HG02678 (cell line): ENCODE data around the gene ADAMTS12.
A peak's percentile ranks its signal among the peaks of the same experiment; 100 is the strongest.

Source experiments
- ATAC-seq: cut with Tn5 transposase; IDR thresholded peaks from one replicate; pipeline ENCODE4 v1.9.1; 2021; ENCODE audit warnings: mild to moderate bottlenecking, moderate library complexity; ENCODE audit not compliant: unreplicated experiment

ADAMTS12 gene

GRCh38 chr5:33611877-33612276 lies 279.9 kb downstream of the ADAMTS12 start:
- no peak for ATAC-seq

- no peak for ATAC-seq
Observed at GRCh38 chr5:33608344-33609041, 283.3 kb downstream of the ADAMTS12 start.

- no peak for ATAC-seq
Observed at GRCh38 chr5:33604503-33604902, 287.3 kb downstream of the ADAMTS12 start.

GRCh38 chr5:33601881-33602280 lies 289.9 kb downstream of the ADAMTS12 start:
- ATAC-seq, result no peak

GRCh38 chr5:33595303-33595702 lies 296.5 kb downstream of the ADAMTS12 start:
- no peak for ATAC-seq

GRCh38 chr5:33594006-33594405 lies 297.8 kb downstream of the ADAMTS12 start:
- ATAC-seq, result no peak

GRCh38 chr5:33592245-33592644 lies 299.5 kb downstream of the ADAMTS12 start:
- no peak for ATAC-seq

- ATAC-seq, result peak; percentile 72
Observed at GRCh38 chr5:33588654-33589372, 303.0 kb downstream of the ADAMTS12 start.

- ATAC-seq, result no peak
Observed at GRCh38 chr5:33583332-33583731, 308.5 kb downstream of the ADAMTS12 start.

GRCh38 chr5:33582417-33582816 lies 309.4 kb downstream of the ADAMTS12 start:
- no peak for ATAC-seq

- ATAC-seq, result no peak
Observed at GRCh38 chr5:33579789-33580188, 312.0 kb downstream of the ADAMTS12 start.

GRCh38 chr5:33579152-33579551 lies 312.6 kb downstream of the ADAMTS12 start:
- ATAC-seq, result no peak

- no peak for ATAC-seq
Observed at GRCh38 chr5:33576726-33577590, 314.8 kb downstream of the ADAMTS12 start.

- no peak for ATAC-seq
Observed at GRCh38 chr5:33565324-33565723, 326.5 kb downstream of the ADAMTS12 start.

- no peak for ATAC-seq
Observed at GRCh38 chr5:33563983-33564908, 327.5 kb downstream of the ADAMTS12 start.

GRCh38 chr5:33563530-33563929 lies 328.3 kb downstream of the ADAMTS12 start:
- no peak for ATAC-seq

- no peak for ATAC-seq
Observed at GRCh38 chr5:33558489-33558888, 333.3 kb downstream of the ADAMTS12 start.

- no peak for ATAC-seq
Observed at GRCh38 chr5:33557605-33558004, 334.2 kb downstream of the ADAMTS12 start.

GRCh38 chr5:33556330-33557328 lies 335.2 kb downstream of the ADAMTS12 start:
- ATAC-seq, result no peak
